GM21528 (cell line): ENCODE measurements around the gene DAZAP2.

Source experiments
- ATAC-seq: cut with Tn5 transposase; IDR thresholded peaks from one replicate; pipeline ENCODE4 v1.9.1; 2021; ENCODE audit warnings: mild to moderate bottlenecking, moderate library complexity; ENCODE audit not compliant: unreplicated experiment, low FRiP score

Gene DAZAP2

GRCh38 chr12:51238510-51239334 is at the start of gene DAZAP2:
Gene DAZAP2 (plus strand): TSS chr12:51238826. CDS start chr12:51238908, 82 bp downstream.
- ATAC-seq = peak; percentile 91

GRCh38 chr12:51189790-51190355 is 48.8 kb upstream of the DAZAP2 start:
- ATAC-seq = no peak

GRCh38 chr12:51190820-51191219 is 47.8 kb upstream of the DAZAP2 start:
- no peak for ATAC-seq

GRCh38 chr12:51191516-51192283 is 46.9 kb upstream of the DAZAP2 start:
- no peak for ATAC-seq

GRCh38 chr12:51192284-51192671 is 46.3 kb upstream of the DAZAP2 start:
- ATAC-seq = no peak

- no peak for ATAC-seq
Observed at GRCh38 chr12:51195841-51196240, 42.8 kb upstream of the DAZAP2 start.

GRCh38 chr12:51196547-51196946 is 42.1 kb upstream of the DAZAP2 start:
- no peak for ATAC-seq

- ATAC-seq = no peak
Observed at GRCh38 chr12:51197736-51198567, 40.7 kb upstream of the DAZAP2 start.

- no peak for ATAC-seq
Observed at GRCh38 chr12:51198568-51199365, 39.9 kb upstream of the DAZAP2 start.

- ATAC-seq = no peak
Observed at GRCh38 chr12:51199366-51199945, 39.2 kb upstream of the DAZAP2 start.

- ATAC-seq = no peak
Observed at GRCh38 chr12:51200156-51200555, 38.5 kb upstream of the DAZAP2 start.

GRCh38 chr12:51200806-51201205 is 37.8 kb upstream of the DAZAP2 start:
- ATAC-seq = no peak

GRCh38 chr12:51202718-51203117 is 35.9 kb upstream of the DAZAP2 start:
- no peak for ATAC-seq

GRCh38 chr12:51205350-51205749 is 33.3 kb upstream of the DAZAP2 start:
- no peak for ATAC-seq

GRCh38 chr12:51208016-51208660 is 30.5 kb upstream of the DAZAP2 start:
- ATAC-seq = no peak

GRCh38 chr12:51209259-51209658 is 29.4 kb upstream of the DAZAP2 start:
- ATAC-seq = no peak

- ATAC-seq = no peak
Observed at GRCh38 chr12:51210690-51211395, 27.8 kb upstream of the DAZAP2 start.

- no peak for ATAC-seq
Observed at GRCh38 chr12:51214895-51215294, 23.7 kb upstream of the DAZAP2 start.
